Raji (cell line): Measurements from ENCODE around the gene WSCD2.

Experiments
- POLR2A ChIP-seq: IDR thresholded peaks from 2 replicates; pipeline ENCODE4 v1.6.1; 2011; ENCODE audit warnings: low read depth, low read length, control low read depth; ENCODE audit not compliant: insufficient read depth

Gene WSCD2

GRCh38 chr12:108129017-108129812 is at the start of gene WSCD2:
Gene WSCD2 (plus strand): TSS chr12:108129288. CDS start chr12:108195833, 66,545 bp downstream.
- TF ChIP-seq POLR2A: no peak

GRCh38 chr12:108079721-108080120 is 49.4 kb upstream of the WSCD2 start:
- no peak for TF ChIP-seq POLR2A

- no peak for TF ChIP-seq POLR2A
Observed at GRCh38 chr12:108080363-108080762, 48.7 kb upstream of the WSCD2 start.

GRCh38 chr12:108082485-108082884 is 46.6 kb upstream of the WSCD2 start:
- TF ChIP-seq POLR2A: no peak

- TF ChIP-seq POLR2A: no peak
Observed at GRCh38 chr12:108087900-108088299, 41.2 kb upstream of the WSCD2 start.

GRCh38 chr12:108090107-108090899 is 38.8 kb upstream of the WSCD2 start:
- no peak for TF ChIP-seq POLR2A

GRCh38 chr12:108090932-108091678 is 38.0 kb upstream of the WSCD2 start:
- no peak for TF ChIP-seq POLR2A

GRCh38 chr12:108091679-108092051 is 37.4 kb upstream of the WSCD2 start:
- TF ChIP-seq POLR2A: no peak

- no peak for TF ChIP-seq POLR2A
Observed at GRCh38 chr12:108093209-108093608, 35.9 kb upstream of the WSCD2 start.

- no peak for TF ChIP-seq POLR2A
Observed at GRCh38 chr12:108094056-108094649, 34.9 kb upstream of the WSCD2 start.

- TF ChIP-seq POLR2A: no peak
Observed at GRCh38 chr12:108097160-108097911, 31.8 kb upstream of the WSCD2 start.

- TF ChIP-seq POLR2A: no peak
Observed at GRCh38 chr12:108098374-108098773, 30.7 kb upstream of the WSCD2 start.

GRCh38 chr12:108099073-108099472 is 30.0 kb upstream of the WSCD2 start:
- TF ChIP-seq POLR2A: no peak

GRCh38 chr12:108099778-108100489 is 29.2 kb upstream of the WSCD2 start:
- no peak for TF ChIP-seq POLR2A
